ENCODE measurements around the gene CLASRP.

The CLASRP gene

GRCh38 chr19:45075301-45076028 lies 36.6 kb downstream of the CLASRP start:
- H3K9me3 ChIP-seq (ENCODE audit: control insufficient read depth, insufficient read depth, low read depth, low read length), result no peaks in the 10 kb centered on the region
- H3K36me3 ChIP-seq (ENCODE audit: control insufficient read depth, insufficient read depth, low read length), result peaks cover 28% of the 10 kb centered on the region
- H3K9ac ChIP-seq (ENCODE audit: low read length), result peak overlapping the region; percentile 71
- peak overlapping the region; percentile 78 for H3K4me3 ChIP-seq (ENCODE audit: low read depth, low read length)
- peaks cover 32% of the 10 kb centered on the region for H3K4me1 ChIP-seq (ENCODE audit: control insufficient read depth, insufficient read depth, low read length)
- H3K27me3 ChIP-seq (ENCODE audit: control insufficient read depth, insufficient read depth, low read length), result no peaks in the 10 kb centered on the region
- peak overlapping the region; percentile 67; the same call in 1 of the 2 replicates for H3K27ac ChIP-seq (ENCODE audit: low read depth, low read length)

- H3K36me3 ChIP-seq (ENCODE audit: control insufficient read depth, insufficient read depth, low read length), result peaks cover 21% of the 10 kb centered on the region
- H3K9me3 ChIP-seq (ENCODE audit: control insufficient read depth, insufficient read depth, low read depth, low read length), result no peaks in the 10 kb centered on the region
- peak within 1 kb of the TSS; percentile 71 for H3K9ac ChIP-seq (ENCODE audit: low read length)
- H3K27ac ChIP-seq (ENCODE audit: low read depth, low read length), result peak within 1 kb of the TSS; percentile 67; the same call in 1 of the 2 replicates
- H3K4me3 ChIP-seq (ENCODE audit: low read depth, low read length), result peak within 1 kb of the TSS; percentile 78
- H3K27me3 ChIP-seq (ENCODE audit: control insufficient read depth, insufficient read depth, low read length), result no peaks in the 10 kb centered on the region
- peaks cover 38% of the 10 kb centered on the region for H3K4me1 ChIP-seq (ENCODE audit: control insufficient read depth, insufficient read depth, low read length)
Observed at GRCh38 chr19:45076029-45076850, 37.4 kb downstream of the CLASRP start, which contains the start of gene ZNF296. ZNF296 (minus strand) TSS chr19:45076478; CDS start chr19:45076373, 105 bp downstream.

- peaks cover 43% of the 10 kb centered on the region for H3K4me1 ChIP-seq (ENCODE audit: control insufficient read depth, insufficient read depth, low read length)
- peak overlapping the region; percentile 49; the same call in 1 of the 2 replicates for H3K27ac ChIP-seq (ENCODE audit: low read depth, low read length)
Observed at GRCh38 chr19:45076851-45077730, 38.2 kb downstream of the CLASRP start.

GRCh38 chr19:45078390-45079062 lies 39.7 kb downstream of the CLASRP start:
- Histone ChIP-seq H3K27me3 (ENCODE audit: control insufficient read depth, insufficient read depth, low read length) (no peaks in the 10 kb centered on the region), H3K9me3 (ENCODE audit: control insufficient read depth, insufficient read depth, low read depth, low read length) (no peaks in the 10 kb centered on the region), H3K4me1 (ENCODE audit: control insufficient read depth, insufficient read depth, low read length) (peaks cover 46% of the 10 kb centered on the region), H3K27ac (ENCODE audit: low read depth, low read length) (peak overlapping the region; percentile 93), H3K4me3 (ENCODE audit: low read depth, low read length) (peak overlapping the region; percentile 92), H3K9ac (ENCODE audit: low read length) (peak overlapping the region; percentile 98), H3K36me3 (ENCODE audit: control insufficient read depth, insufficient read depth, low read length) (peaks cover 20% of the 10 kb centered on the region)

More at GRCh38 chr19:45076851-45077730, 38.2 kb downstream of the CLASRP start:
- no peaks in the 10 kb centered on the region for H3K9me3 ChIP-seq (ENCODE audit: control insufficient read depth, insufficient read depth, low read depth, low read length)
- H3K36me3 ChIP-seq (ENCODE audit: control insufficient read depth, insufficient read depth, low read length), result peaks cover 20% of the 10 kb centered on the region
- H3K27me3 ChIP-seq (ENCODE audit: control insufficient read depth, insufficient read depth, low read length), result no peaks in the 10 kb centered on the region
- peak overlapping the region; percentile 78 for H3K4me3 ChIP-seq (ENCODE audit: low read depth, low read length)
- peak overlapping the region; percentile 21 for H3K9ac ChIP-seq (ENCODE audit: low read length)

- Histone ChIP-seq H3K4me1 (ENCODE audit: control insufficient read depth, insufficient read depth, low read length) (peaks cover 46% of the 10 kb centered on the region), H3K4me3 (ENCODE audit: low read depth, low read length) (peak within 1 kb of the TSS; percentile 92), H3K9ac (ENCODE audit: low read length) (peak within 1 kb of the TSS; percentile 98), H3K27me3 (ENCODE audit: control insufficient read depth, insufficient read depth, low read length) (no peaks in the 10 kb centered on the region), H3K36me3 (ENCODE audit: control insufficient read depth, insufficient read depth, low read length) (peaks cover 18% of the 10 kb centered on the region), H3K27ac (ENCODE audit: low read depth, low read length) (peak within 1 kb of the TSS; percentile 93), H3K9me3 (ENCODE audit: control insufficient read depth, insufficient read depth, low read depth, low read length) (no peaks in the 10 kb centered on the region)
Observed at GRCh38 chr19:45079063-45079910, 40.4 kb downstream of the CLASRP start, which contains the start of gene GEMIN7. GEMIN7 (plus strand) TSS chr19:45079260; CDS start chr19:45090115, 10,855 bp downstream.

- Histone ChIP-seq H3K27me3 (ENCODE audit: control insufficient read depth, insufficient read depth, low read length) (no peaks in the 10 kb centered on the region), H3K9ac (ENCODE audit: low read length) (peak overlapping the region; percentile 98), H3K9me3 (ENCODE audit: control insufficient read depth, insufficient read depth, low read depth, low read length) (no peaks in the 10 kb centered on the region), H3K4me1 (ENCODE audit: control insufficient read depth, insufficient read depth, low read length) (peaks cover 41% of the 10 kb centered on the region), H3K27ac (ENCODE audit: low read depth, low read length) (peak overlapping the region; percentile 93), H3K36me3 (ENCODE audit: control insufficient read depth, insufficient read depth, low read length) (peaks cover 15% of the 10 kb centered on the region), H3K4me3 (ENCODE audit: low read depth, low read length) (peak overlapping the region; percentile 92)
Observed at GRCh38 chr19:45079911-45080370, 41.1 kb downstream of the CLASRP start.

GRCh38 chr19:45082170-45082569 lies 43.3 kb downstream of the CLASRP start:
- H3K4me1 ChIP-seq (ENCODE audit: control insufficient read depth, insufficient read depth, low read length), result peaks cover 34% of the 10 kb centered on the region
- no peak overlapping the region for H3K27ac ChIP-seq (ENCODE audit: low read depth, low read length)
- H3K4me3 ChIP-seq (ENCODE audit: low read depth, low read length), result no peak overlapping the region
- no peak overlapping the region for H3K9ac ChIP-seq (ENCODE audit: low read length)
- no peaks in the 10 kb centered on the region for H3K9me3 ChIP-seq (ENCODE audit: control insufficient read depth, insufficient read depth, low read depth, low read length)
- peaks cover 25% of the 10 kb centered on the region for H3K36me3 ChIP-seq (ENCODE audit: control insufficient read depth, insufficient read depth, low read length)
- H3K27me3 ChIP-seq (ENCODE audit: control insufficient read depth, insufficient read depth, low read length), result no peaks in the 10 kb centered on the region

GRCh38 chr19:45086480-45086879 lies 47.6 kb downstream of the CLASRP start:
- H3K4me1 ChIP-seq (ENCODE audit: control insufficient read depth, insufficient read depth, low read length), result peaks cover 22% of the 10 kb centered on the region
- no peaks in the 10 kb centered on the region for H3K27me3 ChIP-seq (ENCODE audit: control insufficient read depth, insufficient read depth, low read length)
- no peak overlapping the region for H3K9ac ChIP-seq (ENCODE audit: low read length)
- H3K36me3 ChIP-seq (ENCODE audit: control insufficient read depth, insufficient read depth, low read length), result peaks cover 45% of the 10 kb centered on the region
- H3K27ac ChIP-seq (ENCODE audit: low read depth, low read length), result no peak overlapping the region
- no peak overlapping the region for H3K4me3 ChIP-seq (ENCODE audit: low read depth, low read length)
- H3K9me3 ChIP-seq (ENCODE audit: control insufficient read depth, insufficient read depth, low read depth, low read length), result no peaks in the 10 kb centered on the region

GRCh38 chr19:45087531-45087930 lies 48.7 kb downstream of the CLASRP start:
- Histone ChIP-seq H3K4me1 (ENCODE audit: control insufficient read depth, insufficient read depth, low read length) (peaks cover 13% of the 10 kb centered on the region), H3K36me3 (ENCODE audit: control insufficient read depth, insufficient read depth, low read length) (peaks cover 35% of the 10 kb centered on the region), H3K27ac (ENCODE audit: low read depth, low read length) (no peak overlapping the region), H3K9me3 (ENCODE audit: control insufficient read depth, insufficient read depth, low read depth, low read length) (no peaks in the 10 kb centered on the region), H3K27me3 (ENCODE audit: control insufficient read depth, insufficient read depth, low read length) (no peaks in the 10 kb centered on the region), H3K9ac (ENCODE audit: low read length) (no peak overlapping the region), H3K4me3 (ENCODE audit: low read depth, low read length) (no peak overlapping the region)
